Effector memory CD8-positive, alpha-beta T cell (primary cell): Measurements from ENCODE around the gene NSD1.

Experiments
- ATAC-seq: fragments of 150-1000 bp; cut with Tn5 transposase; replicated peaks from 2 replicates; pipeline ENCODE4 v1.10.0; 2021; ENCODE audit warnings: mild to moderate bottlenecking, moderate library complexity
- DNase-seq, 3 experiments: peaks; one replicate each; pipeline ENCODE4 v3.0.0; 2021
- H3K27ac Mint-ChIP-seq, 2 donors: one replicate each; pipeline ENCODE4 v1.8.0; 2022; ENCODE audit warnings: mild to moderate bottlenecking in 2 of 2, mixed read lengths in 2 of 2, moderate library complexity in 2 of 2
- H3K27me3 Mint-ChIP-seq, 2 donors: one replicate each; pipeline ENCODE4 v1.8.0; 2022; ENCODE audit warnings: mixed read lengths in 2 of 2
- H3K36me3 Mint-ChIP-seq: one replicate; pipeline ENCODE4 v1.8.0; 2022; ENCODE audit warnings: mild to moderate bottlenecking, moderate library complexity, mixed read lengths; ENCODE audit not compliant: insufficient read depth
- H3K4me1 Mint-ChIP-seq, 2 donors: one replicate each; pipeline ENCODE4 v1.8.0; 2022; ENCODE audit warnings: low read depth in 2 of 2, mixed read lengths in 2 of 2
- H3K4me3 Mint-ChIP-seq, 2 donors: one replicate each; pipeline ENCODE4 v1.8.0; 2022; ENCODE audit warnings: mild to moderate bottlenecking in 2 of 2, mixed read lengths in 2 of 2, moderate library complexity in 2 of 2
- H3K9me3 Mint-ChIP-seq, 2 donors: one replicate each; pipeline ENCODE4 v1.8.0; 2022; ENCODE audit warnings: mixed read lengths in 2 of 2

NSD1 gene

GRCh38 chr5:177105691-177106476 lies 27.7 kb upstream of the NSD1 start:
- ATAC-seq (no peak), DNase-seq (no peak)
- Mint-ChIP-seq H3K36me3 (no peaks in the 10 kb centered on the region), H3K9me3 (no peaks in the 10 kb centered on the region), H3K4me1 (no peaks in the 10 kb centered on the region), H3K27me3 (peaks cover 5 to 28% of the 10 kb centered on the region in 2 donors), H3K27ac (no peak overlapping the region), H3K4me3 (no peak overlapping the region)

- no peaks in the 10 kb centered on the region for H3K9me3 Mint-ChIP-seq
- no peak for DNase-seq
- peaks cover 5 to 23% of the 10 kb centered on the region in 2 donors for H3K27me3 Mint-ChIP-seq
- peaks cover 5% of the 10 kb centered on the region for H3K36me3 Mint-ChIP-seq
- peaks cover 6% of the 10 kb centered on the region in 2 donors for H3K4me1 Mint-ChIP-seq
- no peak overlapping the region for H3K4me3 Mint-ChIP-seq
- no peak for ATAC-seq
- H3K27ac Mint-ChIP-seq, result no peak overlapping the region
Observed at GRCh38 chr5:177107159-177107558, 26.4 kb upstream of the NSD1 start.

GRCh38 chr5:177109810-177110209 lies 23.8 kb upstream of the NSD1 start:
- H3K4me3 Mint-ChIP-seq, result no peak overlapping the region
- peaks cover 6 to 12% of the 10 kb centered on the region in 2 donors for H3K4me1 Mint-ChIP-seq
- no peak for DNase-seq
- H3K27ac Mint-ChIP-seq, result no peak overlapping the region
- H3K36me3 Mint-ChIP-seq, result peaks cover 9% of the 10 kb centered on the region
- ATAC-seq, result no peak
- no peaks in the 10 kb centered on the region for H3K9me3 Mint-ChIP-seq
- H3K27me3 Mint-ChIP-seq, result peaks cover 0 to 9% of the 10 kb centered on the region in 2 donors

GRCh38 chr5:177111720-177112394 lies 21.7 kb upstream of the NSD1 start:
- peak; percentile 42 to 62 (median 54) for DNase-seq
- Mint-ChIP-seq H3K27ac (peak overlapping the region in 1 of 2 donors; percentile 49), H3K27me3 (no peaks in the 10 kb centered on the region), H3K4me1 (peaks cover 15 to 20% of the 10 kb centered on the region in 2 donors), H3K4me3 (peak overlapping the region in 1 of 2 donors; percentile 36), H3K36me3 (peaks cover 12% of the 10 kb centered on the region), H3K9me3 (no peaks in the 10 kb centered on the region)
- ATAC-seq, result peak; percentile 44

- Mint-ChIP-seq H3K36me3 (peaks cover 12% of the 10 kb centered on the region), H3K27me3 (no peaks in the 10 kb centered on the region), H3K27ac (no peak overlapping the region), H3K4me1 (peaks cover 20 to 24% of the 10 kb centered on the region in 2 donors), H3K9me3 (no peaks in the 10 kb centered on the region), H3K4me3 (no peak overlapping the region)
- DNase-seq (no peak), ATAC-seq (no peak)
Observed at GRCh38 chr5:177112589-177113220, 20.9 kb upstream of the NSD1 start.

GRCh38 chr5:177113566-177114424 lies 19.8 kb upstream of the NSD1 start:
- DNase-seq, result peak; percentile 77 to 84 (median 79)
- H3K27ac Mint-ChIP-seq, result no peak overlapping the region
- no peaks in the 10 kb centered on the region for H3K9me3 Mint-ChIP-seq
- H3K36me3 Mint-ChIP-seq, result peaks cover 12% of the 10 kb centered on the region
- H3K4me1 Mint-ChIP-seq, result peaks cover 20 to 24% of the 10 kb centered on the region in 2 donors
- peak; percentile 63 for ATAC-seq
- no peaks in the 10 kb centered on the region for H3K27me3 Mint-ChIP-seq
- no peak overlapping the region for H3K4me3 Mint-ChIP-seq

GRCh38 chr5:177116631-177117373 lies 16.8 kb upstream of the NSD1 start:
- Mint-ChIP-seq H3K36me3 (peaks cover 8% of the 10 kb centered on the region), H3K27ac (peak overlapping the region; percentile 75 to 78)

GRCh38 chr5:177117441-177118045 lies 16.0 kb upstream of the NSD1 start:
- Mint-ChIP-seq H3K36me3 (peaks cover 5% of the 10 kb centered on the region), H3K27ac (peak overlapping the region; percentile 75 to 78), H3K9me3 (no peaks in the 10 kb centered on the region), H3K4me3 (peak overlapping the region; percentile 63 to 72), H3K4me1 (peaks cover 14 to 15% of the 10 kb centered on the region in 2 donors), H3K27me3 (no peaks in the 10 kb centered on the region)
- no peak for DNase-seq
- ATAC-seq, result no peak

More at GRCh38 chr5:177116631-177117373, 16.8 kb upstream of the NSD1 start:
- ATAC-seq (peak; percentile 95), DNase-seq (peak; percentile 73 to 76 (median 75))
- Mint-ChIP-seq H3K9me3 (no peaks in the 10 kb centered on the region), H3K27me3 (no peaks in the 10 kb centered on the region), H3K4me3 (peak overlapping the region; percentile 63 to 72), H3K4me1 (peaks cover 16 to 20% of the 10 kb centered on the region in 2 donors)

GRCh38 chr5:177122566-177122965 lies 11.0 kb upstream of the NSD1 start:
- no peak for ATAC-seq
- no peaks in the 10 kb centered on the region for H3K9me3 Mint-ChIP-seq
- H3K27ac Mint-ChIP-seq, result no peak overlapping the region
- H3K4me1 Mint-ChIP-seq, result peaks cover 0 to 3% of the 10 kb centered on the region in 2 donors
- DNase-seq, result no peak
- no peaks in the 10 kb centered on the region for H3K27me3 Mint-ChIP-seq
- no peak overlapping the region for H3K4me3 Mint-ChIP-seq
- H3K36me3 Mint-ChIP-seq, result peaks cover 2% of the 10 kb centered on the region

GRCh38 chr5:177123789-177124485 lies 9.6 kb upstream of the NSD1 start:
- H3K4me1 Mint-ChIP-seq, result peaks cover 5 to 11% of the 10 kb centered on the region in 2 donors
- H3K4me3 Mint-ChIP-seq, result no peak overlapping the region
- no peak for DNase-seq
- H3K36me3 Mint-ChIP-seq, result peaks cover 2% of the 10 kb centered on the region
- H3K9me3 Mint-ChIP-seq, result no peaks in the 10 kb centered on the region
- no peak for ATAC-seq
- peak overlapping the region in 1 of 2 donors; percentile 53 for H3K27ac Mint-ChIP-seq
- no peaks in the 10 kb centered on the region for H3K27me3 Mint-ChIP-seq

GRCh38 chr5:177124486-177124991 lies 9.0 kb upstream of the NSD1 start:
- Mint-ChIP-seq H3K36me3 (peaks cover 2% of the 10 kb centered on the region), H3K27ac (peak overlapping the region in 1 of 2 donors; percentile 53), H3K4me1 (peaks cover 10 to 11% of the 10 kb centered on the region in 2 donors), H3K9me3 (no peaks in the 10 kb centered on the region), H3K4me3 (no peak overlapping the region), H3K27me3 (no peaks in the 10 kb centered on the region)
- DNase-seq (no peak), ATAC-seq (no peak)
